Activated CD4-positive, alpha-beta T cell treated with anti-CD3 and anti-CD28 coated beads, Interleukin-2, Interleukin-4, amounts not matched to agents 100 ng/mL and 50 ng/mL, durations not matched to agents 16 hours and 8 hours (primary cell): Measurements from ENCODE around the gene HOXA7.

ENCODE experiments used
- DNase-seq: peaks from one replicate; pipeline ENCODE4 v3.0.0-alpha.2; 2020; ENCODE audit warnings: low spot score

Gene HOXA7

GRCh38 chr7:27170426-27171324 lies 14.2 kb upstream of the HOXA7 start:
- no peak for DNase-seq

GRCh38 chr7:27169658-27170425 lies 13.4 kb upstream of the HOXA7 start:
- DNase-seq = no peak

- DNase-seq = no peak
These were observed 11.9 kb upstream of the HOXA7 start for GRCh38 chr7:27168265-27168947.

GRCh38 chr7:27167916-27168264 lies 11.4 kb upstream of the HOXA7 start:
- DNase-seq = no peak

GRCh38 chr7:27166531-27167505 lies 10.3 kb upstream of the HOXA7 start:
- no peak for DNase-seq

- no peak for DNase-seq
These were observed 9.6 kb upstream of the HOXA7 start for GRCh38 chr7:27165996-27166530.

- no peak for DNase-seq
These were observed 8.9 kb upstream of the HOXA7 start, which contains the start of gene HOXA9 for GRCh38 chr7:27165089-27165995. Gene HOXA9 (minus strand): TSS chr7:27165537. CDS start chr7:27165457, 80 bp downstream.

- DNase-seq = no peak
These were observed 8.1 kb upstream of the HOXA7 start for GRCh38 chr7:27164367-27165088.

- no peak for DNase-seq
These were observed 7.5 kb upstream of the HOXA7 start for GRCh38 chr7:27164045-27164366.

- no peak for DNase-seq
These were observed 7.0 kb upstream of the HOXA7 start for GRCh38 chr7:27163288-27164044.

GRCh38 chr7:27162561-27163287 lies 6.2 kb upstream of the HOXA7 start:
- no peak for DNase-seq

- DNase-seq = no peak
These were observed 5.5 kb upstream of the HOXA7 start for GRCh38 chr7:27161721-27162560.

GRCh38 chr7:27161214-27161720 lies 4.8 kb upstream of the HOXA7 start:
- DNase-seq = no peak

- peak; percentile 80 for DNase-seq
These were observed 4.2 kb upstream of the HOXA7 start for GRCh38 chr7:27160546-27161213.

- no peak for DNase-seq
These were observed 3.7 kb upstream of the HOXA7 start for GRCh38 chr7:27160145-27160545.
